ENCODE results near the gene INPP5D. TPM values are rescaled to one million over a fixed set of nuclear protein-coding genes. Genes with fewer than 3 reads are reported as not detected.

Gene INPP5D
- total and polyA plus RNA-seq, 2 of the 8 experiments (the other 6 are each of a cell fraction or from before 2014, with no cell fraction given), result 4.5 to 7.1 TPM

- no peak for TF ChIP-seq CHD7 (IDR thresholded peaks at IDR 0.05; ENCODE audit: insufficient replicate concordance, low read length)
- TF ChIP-seq POU5F1 (IDR thresholded peaks at IDR 0.05; ENCODE audit: low read depth, low read length), result no peak
- no peak for TF ChIP-seq GTF2F1 (IDR thresholded peaks at IDR 0.05; ENCODE audit: borderline replicate concordance, low read depth, low read length)
- TF ChIP-seq POLR2AphosphoS5 (IDR thresholded peaks at IDR 0.05; ENCODE audit: low read depth, low read length), result no peak
- no peak for TF ChIP-seq TBP (IDR thresholded peaks at IDR 0.05; ENCODE audit: low read depth, low read length)
- no peak for TF ChIP-seq KDM5A (IDR thresholded peaks at IDR 0.05; ENCODE audit: low read length)
Observed at GRCh38 chr2:233074106-233074505, 14.0 kb downstream of the INPP5D start (continued).

Measured in H1 (cell line).